Activated effector memory CD4-positive, alpha-beta T cell treated with anti-CD3 and anti-CD28 coated beads, Interleukin-2, amount 50 U/mL, for 16 hours (primary cell): ENCODE data around the gene HRH1.
"Not testable (repeated sequence)": the region's sequence is repeated elsewhere in the genome, so short reads cannot be mapped to it uniquely, and the experiment has no call there.

ENCODE experiments used
- DNase-seq: peaks from one replicate; pipeline ENCODE4 v3.0.0-alpha.2; 2020

HRH1 gene

DNA sequence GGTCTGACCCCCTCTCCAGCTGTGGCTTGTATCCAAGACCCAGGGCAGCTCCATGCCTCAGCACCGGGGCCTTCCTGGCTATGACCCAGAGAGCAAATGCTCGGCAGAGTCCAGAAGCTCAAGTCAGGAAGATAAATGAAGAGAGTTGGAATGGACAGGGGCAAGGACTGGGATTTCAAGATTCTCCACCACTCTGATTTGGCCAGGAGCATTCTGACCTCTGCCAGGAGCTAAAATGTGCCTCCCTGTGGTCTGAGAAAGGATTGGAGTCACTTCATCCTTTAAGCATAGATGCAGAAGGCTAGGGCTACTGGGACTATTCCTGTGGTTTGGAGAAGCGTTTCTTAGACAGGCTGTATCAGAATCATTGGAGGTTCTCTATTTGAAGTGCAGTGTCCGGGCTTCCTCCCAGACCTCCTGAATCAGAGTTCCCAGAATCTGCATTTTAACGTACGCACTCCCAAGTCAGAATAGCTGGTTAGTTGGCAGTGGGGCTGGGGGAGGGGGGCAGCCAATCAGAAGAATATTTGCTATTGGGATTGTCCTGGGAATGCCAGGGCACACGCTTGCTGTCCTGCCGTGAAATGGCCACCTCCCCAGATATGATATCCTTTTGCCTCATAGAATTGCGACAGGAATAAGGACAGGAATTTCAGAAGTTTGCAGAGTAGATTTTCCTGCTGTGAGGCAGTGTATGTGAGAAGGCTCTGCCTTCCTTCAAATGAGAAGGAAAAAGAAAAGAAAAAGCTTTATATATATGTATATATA, 57.4 kb downstream of the HRH1 start:
- no peak for DNase-seq

DNA sequence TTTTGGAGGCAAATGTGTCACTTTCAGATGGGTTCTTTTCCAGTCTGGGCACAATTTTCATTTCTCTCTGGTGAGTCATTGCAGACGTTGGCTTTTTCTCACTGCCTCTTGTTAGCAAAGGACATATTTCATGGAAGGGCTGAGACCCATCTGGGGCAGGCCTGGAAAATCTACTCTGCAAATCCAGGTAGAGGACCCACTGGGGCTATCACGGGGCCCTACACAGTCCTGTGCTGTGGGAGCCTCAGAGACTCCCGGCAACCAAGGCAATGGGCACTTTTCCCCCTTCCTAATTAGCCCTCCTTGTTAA, 58.0 kb downstream of the HRH1 start:
- no peak for DNase-seq

DNA sequence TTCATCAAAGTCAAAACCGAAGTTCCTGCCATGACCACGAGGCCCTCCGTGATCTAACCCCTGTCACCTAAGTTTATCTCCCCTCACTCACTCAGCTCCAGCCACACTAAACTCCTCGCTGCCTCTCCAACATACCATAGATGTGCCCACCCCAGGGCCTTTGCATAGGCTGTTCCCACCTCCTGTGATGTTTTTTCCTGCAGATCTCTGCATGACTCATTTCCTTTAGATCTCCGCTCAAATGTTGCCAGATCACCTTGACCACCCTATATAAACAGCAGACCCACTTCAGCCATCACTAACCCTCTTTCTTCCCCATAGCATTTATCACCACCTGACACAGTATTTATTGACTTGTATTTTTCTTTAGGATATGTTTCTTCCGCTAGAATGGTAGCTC, 58.5 kb downstream of the HRH1 start:
- DNase-seq = no peak

DNA sequence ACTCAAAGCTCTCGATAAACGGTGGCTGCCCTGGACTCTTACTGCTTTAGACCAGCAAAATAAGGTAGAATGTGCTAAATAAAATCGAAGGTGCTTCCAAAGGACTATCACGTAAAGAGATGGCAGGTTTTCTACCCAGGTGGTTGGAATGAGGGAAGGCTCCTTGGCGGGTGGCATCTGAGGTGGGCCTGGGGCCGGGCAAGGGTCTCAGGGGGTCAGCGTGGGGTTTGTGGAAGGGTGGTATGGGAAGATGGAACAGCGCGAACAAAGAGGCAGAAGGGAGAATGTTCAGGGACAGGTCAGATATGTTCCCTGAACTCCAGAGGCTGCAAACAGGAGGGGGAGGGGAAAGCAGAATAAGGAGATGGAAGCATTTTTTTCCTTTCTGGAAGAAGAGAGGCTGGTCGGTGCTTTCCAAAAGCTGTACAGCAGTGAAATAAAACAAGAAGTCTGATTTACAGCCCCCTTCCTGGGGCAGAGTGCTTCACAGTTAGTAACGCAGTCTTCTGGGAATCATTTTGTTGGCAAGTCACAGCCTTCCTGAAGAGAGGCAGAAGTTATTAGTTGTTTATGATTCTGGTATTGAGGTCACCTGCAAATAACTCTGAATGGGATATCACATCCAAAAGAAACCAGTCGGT, 59.6 kb downstream of the HRH1 start:
- no peak for DNase-seq

DNA sequence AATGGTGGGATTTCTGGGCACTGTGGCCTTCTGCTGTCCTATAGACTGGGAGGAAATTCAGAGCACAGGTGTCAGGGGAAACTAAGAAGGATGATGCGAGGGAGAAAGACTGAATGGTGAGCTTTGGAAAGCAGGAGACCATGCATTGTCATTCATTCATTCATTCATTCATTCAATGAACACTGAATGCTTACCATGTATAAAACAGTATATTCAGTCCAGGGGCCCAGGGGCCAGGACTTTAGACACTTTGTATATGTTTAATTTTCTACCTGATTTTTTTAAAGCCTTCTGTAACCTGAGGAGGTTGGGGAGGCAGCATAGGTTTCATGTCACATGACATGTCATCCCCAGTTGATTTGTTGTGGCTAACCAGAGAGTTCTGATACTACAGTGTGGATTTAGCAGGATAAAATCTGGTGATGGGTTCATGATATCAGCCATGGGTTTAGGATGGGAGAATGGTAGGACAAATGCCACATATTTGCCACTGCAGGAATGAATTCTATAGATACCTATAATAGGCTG, 60.2 kb downstream of the HRH1 start:
- DNase-seq = no peak

DNA sequence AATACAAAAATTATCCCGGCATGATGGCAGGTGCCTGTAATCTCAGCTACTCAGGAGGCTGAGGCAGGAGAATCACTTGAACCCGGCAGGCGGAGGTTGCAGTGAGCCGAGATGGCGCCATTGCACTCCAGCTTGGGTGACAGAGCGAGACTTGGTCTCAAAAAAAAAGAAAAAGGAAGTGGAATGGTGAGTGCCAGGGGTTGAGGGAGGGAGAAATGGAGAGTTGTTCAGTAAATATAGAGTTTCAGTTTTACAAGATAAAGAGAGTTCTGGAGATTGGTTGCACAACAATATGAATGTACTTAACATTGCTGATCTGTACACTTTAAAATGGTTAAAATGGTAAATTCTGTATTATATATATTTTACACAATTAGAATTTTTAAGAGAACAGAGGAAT, 63.1 kb downstream of the HRH1 start:
- not testable (repeated sequence) for DNase-seq

DNA sequence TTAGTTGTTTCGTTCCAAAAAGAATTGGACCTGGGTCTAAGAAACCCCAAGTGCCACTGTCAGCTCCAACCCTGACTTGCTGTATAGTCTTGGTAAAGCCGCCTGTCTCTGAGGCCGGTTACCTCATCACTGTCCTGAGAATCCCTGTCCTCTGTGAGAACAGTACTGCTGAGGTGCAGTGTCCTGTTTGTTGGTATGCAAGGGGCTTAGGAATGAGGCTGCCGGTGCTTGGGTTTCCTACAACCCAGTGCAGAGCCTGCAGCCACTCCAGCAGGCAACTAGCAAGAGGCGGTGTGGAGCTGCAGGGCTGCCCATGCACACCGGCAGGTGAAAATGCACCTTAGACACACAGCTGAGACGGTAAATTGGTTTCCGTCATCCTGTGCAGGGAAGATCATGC, 65.9 kb downstream of the HRH1 start:
- no peak for DNase-seq

DNA sequence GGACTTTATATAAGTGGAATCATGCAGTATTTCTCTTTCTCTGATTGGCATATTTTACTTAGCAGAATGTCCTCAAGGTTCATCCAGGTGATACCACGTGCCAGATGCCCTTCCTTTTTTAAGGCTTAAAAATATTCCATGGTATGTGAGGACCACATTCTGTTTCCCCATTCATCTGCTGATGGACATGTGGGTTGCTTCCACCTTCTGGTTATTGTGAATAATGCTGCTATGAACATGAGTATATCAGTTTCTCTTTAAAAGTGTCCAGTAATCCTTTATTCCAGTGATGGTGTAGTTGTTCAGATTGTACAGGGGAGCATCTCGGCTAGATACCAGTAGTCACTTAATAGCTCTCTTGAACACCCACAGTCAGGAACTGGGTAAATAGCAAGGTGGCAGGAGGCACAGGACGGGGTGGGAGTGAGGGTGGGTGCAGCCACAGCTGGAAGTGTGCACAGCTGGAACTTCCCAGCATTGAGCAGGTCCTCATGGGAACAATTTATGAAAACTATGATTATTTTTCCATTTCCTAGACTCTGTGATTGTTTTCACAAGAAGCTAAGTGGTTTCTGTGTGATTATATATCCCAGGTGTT, 67.6 kb downstream of the HRH1 start:
- DNase-seq = no peak

DNA sequence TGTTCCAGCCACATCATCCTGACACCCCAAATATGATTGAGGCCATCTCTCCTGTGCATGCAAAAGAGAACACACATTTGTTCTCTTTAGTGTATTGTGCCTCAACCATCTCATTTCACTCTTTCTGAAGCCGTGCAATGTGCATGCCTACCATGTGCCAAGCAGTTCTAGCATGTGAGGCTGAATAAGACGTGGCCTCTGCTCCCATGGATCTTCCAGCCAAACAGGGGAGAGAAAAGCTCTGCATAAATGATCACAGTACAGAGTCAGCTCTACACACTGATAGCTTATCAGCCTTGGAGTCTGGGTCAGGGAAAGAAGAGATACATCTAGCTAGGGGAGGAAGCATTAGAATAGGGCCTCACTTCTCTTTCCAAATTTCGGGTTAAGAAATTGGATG, 69.7 kb downstream of the HRH1 start:
- DNase-seq = no peak

DNA sequence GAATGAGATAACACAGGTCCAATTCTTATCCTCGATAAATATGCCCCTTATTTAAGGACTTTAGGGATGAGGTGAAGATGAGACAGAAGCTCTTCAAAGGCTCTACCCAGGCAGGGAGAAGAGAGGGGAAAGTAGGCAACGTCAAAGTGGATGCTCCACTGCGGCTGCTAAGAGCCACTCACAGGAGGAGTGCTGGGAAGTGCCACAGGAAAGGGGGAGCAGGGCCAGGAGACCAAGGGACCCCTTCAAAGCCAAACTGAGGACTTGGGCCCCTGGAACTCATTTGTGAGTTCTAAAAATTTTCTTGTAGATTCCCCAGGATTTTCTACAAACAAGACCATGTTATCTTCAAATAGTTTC, 70.6 kb downstream of the HRH1 start:
- no peak for DNase-seq

DNA sequence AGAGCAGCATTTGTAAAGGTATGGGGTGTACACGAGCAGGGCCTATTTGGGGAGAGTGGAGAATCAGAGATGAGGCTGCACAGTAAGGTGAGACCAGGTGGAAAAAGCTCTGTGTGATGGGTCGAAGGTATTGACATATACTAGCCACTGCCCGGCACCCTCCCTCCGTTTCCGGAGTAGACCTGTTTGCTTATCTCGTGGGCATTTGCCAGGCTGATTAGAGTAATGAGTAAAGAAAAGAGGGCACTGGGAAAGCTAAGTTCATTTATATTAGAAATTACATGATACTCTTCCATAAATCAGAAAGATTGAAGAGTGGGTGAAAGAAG, 71.7 kb downstream of the HRH1 start:
- no peak for DNase-seq

DNA sequence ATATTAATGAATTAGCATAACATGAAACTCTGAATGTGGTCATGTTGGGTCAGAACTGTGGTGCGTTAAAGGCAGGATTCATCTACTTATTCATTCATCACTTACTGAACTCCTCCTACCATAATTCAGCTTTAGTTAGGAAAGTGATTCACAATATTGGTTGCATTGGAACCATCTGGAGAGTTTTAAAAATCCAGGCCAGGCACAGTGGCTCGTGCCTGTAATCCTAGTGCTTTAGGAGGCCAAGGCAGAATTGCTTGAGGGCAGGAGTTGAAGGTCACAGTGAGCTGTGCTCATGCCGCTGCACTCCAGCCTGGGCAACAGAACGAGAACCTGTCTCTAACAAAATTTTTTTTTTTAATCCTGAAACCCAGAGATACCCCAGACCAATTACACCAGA, 73.7 kb downstream of the HRH1 start:
- no peak for DNase-seq

DNA sequence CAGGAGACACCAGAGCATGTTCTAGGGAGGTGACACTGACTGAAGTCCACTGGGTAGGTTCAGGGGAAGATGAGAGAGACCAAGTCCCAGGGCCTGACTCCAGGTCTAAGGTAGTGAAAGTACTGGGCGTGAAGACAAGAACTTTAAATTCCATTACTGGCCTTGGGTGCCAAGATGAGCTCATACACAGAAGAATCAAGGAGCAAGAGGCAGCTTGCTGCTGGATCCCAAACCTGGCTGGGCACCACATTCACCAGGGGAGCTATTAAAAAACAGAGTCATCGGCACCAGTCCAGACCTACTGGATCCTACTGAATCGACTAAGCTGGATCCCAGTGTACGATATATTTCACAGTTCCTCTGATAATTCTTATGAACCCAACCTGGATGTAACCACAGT, 75.8 kb downstream of the HRH1 start:
- DNase-seq = no peak

DNA sequence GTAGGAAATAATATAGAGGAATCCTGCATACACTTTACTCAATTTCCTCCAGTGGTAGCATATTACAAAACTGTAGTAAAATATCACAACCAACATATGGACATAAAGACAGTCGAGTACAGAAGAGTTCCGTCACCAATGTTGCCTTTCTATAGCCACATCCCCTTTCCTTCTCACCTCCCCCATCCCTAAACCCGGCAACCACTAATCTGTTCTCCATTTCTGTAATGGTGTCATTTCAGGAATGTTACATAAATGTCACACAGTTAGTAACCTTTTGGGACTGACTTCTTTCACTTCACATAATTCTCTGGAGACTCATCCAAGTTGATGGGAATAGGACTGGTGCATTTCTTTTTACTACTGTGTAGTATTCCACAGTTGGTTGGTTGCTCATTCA, 76.5 kb downstream of the HRH1 start:
- no peak for DNase-seq

DNA sequence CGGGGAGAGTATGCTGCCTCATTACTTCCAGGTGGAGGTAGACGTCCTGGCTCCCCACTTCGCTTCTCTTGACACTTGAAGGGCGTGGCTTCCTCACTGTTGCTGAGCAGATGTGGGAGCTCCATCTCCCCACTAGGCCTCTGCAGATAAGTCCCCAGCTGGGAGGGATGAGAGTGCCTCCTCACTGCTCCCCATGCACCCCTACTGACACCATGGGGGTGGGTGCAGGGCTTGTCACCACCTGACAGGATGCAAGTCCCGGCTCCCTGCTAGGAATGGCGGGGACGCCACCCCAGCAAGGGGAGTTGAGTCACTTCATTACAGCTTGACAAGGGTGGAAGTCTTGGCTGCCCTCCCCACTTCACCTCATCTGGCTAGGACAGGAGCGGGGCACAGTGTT, 81.1 kb downstream of the HRH1 start:
- no peak for DNase-seq

DNA sequence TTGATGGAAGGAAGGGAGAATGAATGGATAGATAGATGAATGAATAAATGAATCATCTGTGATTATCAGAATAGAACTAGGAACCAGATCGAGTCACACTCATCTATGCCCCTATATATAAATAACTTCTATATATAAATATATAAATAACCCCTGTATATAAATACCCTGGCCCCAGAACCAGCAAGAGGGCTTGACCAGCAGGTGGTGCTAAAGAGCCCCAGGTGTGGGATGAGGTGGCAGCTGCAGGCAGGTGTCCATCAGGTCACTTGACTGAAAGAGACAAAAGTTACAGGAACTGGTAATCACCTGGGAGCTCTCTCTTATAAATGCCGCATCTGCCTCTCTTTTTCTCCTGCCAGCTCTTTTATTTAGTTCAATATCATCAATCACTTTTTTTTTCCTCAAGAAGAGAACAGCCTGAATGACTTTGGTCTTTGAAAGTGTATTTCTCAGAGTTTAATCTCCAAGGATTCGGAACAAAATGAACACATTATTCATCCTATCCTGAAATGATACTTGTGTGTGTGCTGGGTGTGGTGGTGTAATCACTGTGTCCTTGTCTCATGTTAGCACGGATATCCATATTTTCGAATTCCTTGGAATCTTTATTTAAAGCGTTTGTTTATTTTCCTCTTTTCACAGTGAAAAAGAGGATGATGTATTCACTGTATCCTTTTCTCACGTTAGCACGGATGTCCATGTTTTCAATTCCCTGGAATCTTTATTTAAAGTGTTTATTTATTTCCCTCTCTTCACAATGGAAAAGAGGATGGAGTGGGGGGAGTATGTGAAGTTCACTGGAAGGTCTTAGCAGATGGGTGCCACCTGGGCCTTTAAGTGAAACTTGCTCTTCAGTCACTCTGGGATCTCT, 82.5 kb downstream of the HRH1 start:
- DNase-seq = peak; percentile 91

DNA sequence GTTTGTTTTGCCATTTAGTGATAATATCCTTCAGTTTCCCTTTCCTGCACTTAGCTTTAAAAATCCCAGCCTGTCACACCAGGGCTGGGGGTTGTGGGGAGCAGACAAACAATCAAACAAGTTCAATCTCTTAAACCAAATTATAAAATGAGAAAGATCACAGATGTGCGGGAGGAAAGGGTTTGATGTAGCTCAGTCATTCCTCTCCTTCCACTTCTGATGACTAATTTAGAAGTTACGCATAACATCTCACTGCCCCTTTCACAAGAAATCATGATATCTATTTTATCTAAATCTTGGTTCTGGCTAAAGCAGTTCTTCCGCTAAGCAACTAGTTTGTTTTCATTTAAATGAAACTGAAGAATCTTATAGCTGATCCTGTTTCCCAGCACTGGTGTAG, 83.8 kb downstream of the HRH1 start:
- no peak for DNase-seq

DNA sequence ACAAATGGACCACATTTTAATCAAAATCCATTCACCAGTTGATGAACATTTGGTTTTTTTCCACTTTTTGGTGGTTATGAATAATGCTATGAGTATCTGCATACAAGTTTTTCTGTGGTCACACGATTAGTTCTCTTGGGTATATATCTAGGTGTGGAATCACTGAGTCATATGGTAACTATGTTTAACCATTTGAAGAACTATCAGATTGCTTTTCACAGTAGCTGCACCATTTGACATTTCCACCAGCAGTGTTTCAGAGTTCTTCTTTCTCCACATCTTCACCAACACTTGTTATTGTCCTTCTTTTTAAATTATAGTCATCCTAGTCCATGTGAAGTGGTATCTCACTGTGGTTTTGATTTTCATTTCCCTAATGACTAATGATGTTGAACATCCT, 84.6 kb downstream of the HRH1 start:
- DNase-seq = no peak

DNA sequence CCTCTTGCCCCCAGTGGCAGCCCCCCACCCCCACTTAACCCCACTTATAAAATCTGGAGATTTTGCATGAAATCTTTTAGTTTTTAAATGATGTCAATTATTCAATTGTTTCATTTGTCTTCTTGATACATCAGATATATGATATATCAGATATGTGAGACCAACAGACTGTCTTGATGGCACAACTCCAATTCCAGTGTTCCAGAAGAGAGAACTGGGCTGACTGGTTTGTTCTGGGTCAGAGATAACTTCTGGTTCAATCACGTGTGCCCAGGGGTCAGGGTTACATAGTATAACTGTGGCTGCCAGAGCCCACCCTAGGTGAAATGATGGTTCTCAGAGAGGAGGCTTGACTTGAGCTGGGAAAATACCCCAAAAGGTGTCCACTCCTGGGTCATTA, 85.5 kb downstream of the HRH1 start:
- DNase-seq = no peak

DNA sequence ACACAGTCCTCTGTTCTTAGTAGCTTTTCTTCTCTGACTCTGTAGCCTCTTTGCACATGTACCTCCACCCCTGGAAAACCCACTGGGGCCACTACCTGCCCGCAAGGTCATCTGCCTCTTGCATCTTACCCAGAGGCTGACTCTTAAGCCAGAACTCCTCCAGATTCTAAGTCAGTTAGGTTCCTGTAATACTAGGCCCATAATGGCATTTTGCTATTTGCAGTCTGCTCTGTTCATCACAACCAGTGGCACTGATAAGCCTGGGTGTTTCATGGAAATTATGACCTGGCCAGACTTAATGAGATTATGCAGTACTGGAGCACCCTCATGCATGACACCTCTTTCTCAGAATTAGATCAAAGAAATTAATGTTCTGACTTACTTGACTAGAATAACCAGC, 86.2 kb downstream of the HRH1 start:
- peak; percentile 73 for DNase-seq

DNA sequence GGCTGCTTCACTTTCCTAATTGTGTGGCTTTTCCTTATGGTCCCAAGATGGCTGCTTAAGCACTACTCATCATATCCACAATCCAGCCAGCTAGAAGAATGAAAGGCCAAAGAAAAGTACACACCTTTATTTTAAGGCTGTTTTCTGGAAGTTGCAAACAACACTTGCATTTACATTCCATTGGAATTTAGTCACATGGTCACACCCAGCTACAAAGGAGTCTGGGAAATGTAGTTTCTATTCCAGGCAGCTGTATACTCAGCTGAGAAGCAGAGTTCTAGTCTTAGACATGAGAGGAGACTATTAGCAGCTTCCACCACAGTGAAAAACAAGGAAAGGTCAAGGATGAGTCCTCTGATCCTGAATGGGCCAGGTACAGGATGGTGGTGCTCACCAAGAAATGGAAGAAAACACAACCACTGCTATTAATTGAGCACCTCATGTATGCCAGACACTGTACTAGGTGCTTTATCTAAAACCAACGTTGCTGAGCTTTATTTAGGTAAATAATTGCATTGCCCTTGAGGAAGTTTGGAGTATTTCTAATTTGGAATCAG, 89.9 kb downstream of the HRH1 start:
- no peak for DNase-seq

DNA sequence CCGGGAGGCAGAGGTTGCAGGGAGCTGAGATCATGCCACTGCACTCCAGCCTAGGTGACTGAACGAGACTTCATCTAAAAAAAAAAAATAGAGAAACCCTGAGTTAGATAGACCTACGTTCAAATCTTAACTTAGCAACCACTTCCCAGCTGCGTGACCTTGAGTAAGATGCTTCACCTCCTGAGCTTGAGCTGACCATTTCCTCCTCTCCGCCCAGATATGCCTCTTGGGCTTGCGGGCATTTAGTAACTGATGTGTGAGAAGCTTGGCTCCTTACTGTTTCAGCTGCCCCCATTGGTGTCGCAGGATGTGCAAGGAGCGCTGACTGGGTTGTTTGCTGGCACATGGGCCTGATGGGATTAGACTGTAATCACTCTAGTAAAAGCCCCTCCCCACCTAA, 91.0 kb downstream of the HRH1 start:
- no peak for DNase-seq
